HG03139 (cell line): ENCODE measurements around the gene FRMD5.

ENCODE experiments used
- ATAC-seq: cut with Tn5 transposase; IDR thresholded peaks from one replicate; pipeline ENCODE4 v1.9.1; 2021; ENCODE audit not compliant: unreplicated experiment

The FRMD5 gene

DNA sequence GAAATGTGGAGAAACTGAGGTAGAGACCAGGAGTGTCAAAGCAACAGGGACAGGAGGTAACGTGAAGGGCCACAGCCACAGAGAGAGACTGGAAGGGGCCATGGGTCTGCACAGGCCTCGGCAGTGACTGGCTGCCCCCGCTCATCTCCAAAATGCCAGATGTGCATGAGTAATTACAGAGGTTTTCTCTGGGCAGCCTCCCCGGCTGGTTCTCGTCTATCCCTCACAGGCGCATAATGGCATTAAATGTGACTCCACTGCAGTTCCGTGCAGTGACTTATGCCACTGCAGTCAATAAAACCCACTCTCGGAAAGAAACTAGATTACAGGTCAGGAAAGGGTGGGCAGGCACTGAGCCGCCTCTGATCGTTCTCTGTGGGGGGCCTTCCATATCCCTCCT lies 293.6 kb downstream of the FRMD5 start:
- ATAC-seq = no peak

DNA sequence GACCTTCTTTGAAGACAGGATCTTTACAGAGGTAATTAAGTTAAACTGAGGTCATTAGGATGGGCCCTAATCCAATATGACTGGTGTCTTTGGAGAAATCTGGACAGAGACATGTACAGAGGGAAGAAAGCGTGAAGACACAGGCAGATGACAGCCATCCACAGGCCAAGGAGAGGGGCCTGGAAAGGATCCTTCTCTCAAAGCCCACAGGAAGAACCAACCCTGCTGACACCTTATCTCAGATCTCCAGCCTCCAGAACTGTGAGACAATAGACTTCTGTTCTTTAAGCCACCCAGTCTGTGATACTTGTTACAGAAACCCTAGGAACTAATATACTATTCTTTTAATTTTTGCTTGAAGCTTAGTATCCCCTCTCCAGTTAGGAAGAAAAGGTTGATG lies 294.1 kb downstream of the FRMD5 start:
- ATAC-seq = no peak

DNA sequence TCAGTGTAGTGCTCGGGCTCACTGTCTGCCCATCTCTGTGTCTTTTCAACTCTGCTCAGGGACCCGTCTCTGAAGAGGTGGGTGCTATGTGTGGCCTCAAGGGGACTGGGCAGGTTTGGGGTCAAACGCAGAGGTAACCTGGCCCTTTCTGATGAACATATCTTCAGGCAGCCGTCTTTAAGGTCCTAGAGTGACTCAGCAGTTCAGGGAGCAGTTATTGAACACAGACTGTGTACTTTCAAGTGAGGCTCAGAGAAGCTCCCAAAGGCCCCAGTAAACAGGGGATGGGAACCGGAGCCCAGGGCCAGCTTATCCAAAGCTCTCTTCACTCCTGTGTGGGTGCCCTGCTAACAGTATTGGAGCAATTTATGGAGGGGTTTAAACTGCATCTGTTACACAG lies 295.1 kb downstream of the FRMD5 start:
- no peak for ATAC-seq

DNA sequence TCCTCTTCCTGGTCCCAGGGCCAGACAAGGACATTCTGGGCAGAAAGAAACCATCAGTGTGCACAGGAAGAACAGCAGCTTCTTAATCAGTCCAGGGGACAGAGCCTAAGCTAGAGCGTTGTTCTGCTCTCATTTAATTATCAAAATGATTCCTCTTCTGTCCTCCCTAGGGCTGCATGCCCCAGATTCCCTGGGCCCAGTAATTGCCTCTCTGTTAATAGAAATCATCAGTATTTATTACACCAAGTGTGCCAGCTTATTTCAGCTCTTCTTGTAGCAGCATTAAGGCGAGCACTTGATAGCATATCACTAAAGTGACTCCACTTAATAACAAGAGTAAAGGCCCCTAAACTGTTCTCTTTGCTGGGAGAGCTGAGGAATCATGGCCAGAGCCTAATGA lies 296.2 kb downstream of the FRMD5 start:
- no peak for ATAC-seq

DNA sequence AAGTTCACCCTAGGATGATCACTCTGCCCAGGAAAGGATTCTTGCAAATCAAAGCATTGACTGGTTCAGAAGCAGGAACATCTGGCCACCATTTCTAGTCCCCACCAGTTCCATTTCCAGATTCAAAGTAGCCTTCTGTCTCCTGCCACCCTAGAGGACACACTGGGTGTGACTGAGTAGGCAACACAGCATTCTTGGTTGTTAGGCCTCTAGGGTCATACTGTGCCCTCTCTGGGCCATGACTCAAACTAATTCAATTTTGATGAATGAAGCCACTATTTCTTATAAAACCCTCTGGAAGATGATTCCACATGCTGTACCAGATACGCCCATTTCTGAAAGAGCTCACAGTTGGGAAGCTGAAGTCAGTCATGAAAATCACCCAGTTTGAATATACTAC lies 298.5 kb downstream of the FRMD5 start:
- ATAC-seq = no peak

DNA sequence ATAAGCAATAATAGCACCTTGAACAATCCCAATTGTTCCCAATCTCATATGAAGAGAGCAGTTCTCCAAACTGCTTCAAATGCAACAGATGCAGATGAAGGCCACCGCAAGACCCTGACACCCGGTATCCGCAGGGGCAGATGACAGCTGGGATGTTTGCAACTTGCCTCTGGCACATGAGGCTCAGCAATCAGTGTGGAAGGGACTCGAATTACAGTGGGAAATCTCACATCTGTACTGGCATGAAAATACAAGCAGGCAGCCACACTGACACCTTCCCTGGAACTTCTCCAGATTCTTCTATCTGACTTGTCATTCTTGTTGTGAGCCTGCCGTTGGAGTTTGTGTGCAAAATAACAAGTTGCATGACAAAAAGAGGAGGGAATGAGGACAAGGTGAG lies 299.5 kb downstream of the FRMD5 start:
- no peak for ATAC-seq

DNA sequence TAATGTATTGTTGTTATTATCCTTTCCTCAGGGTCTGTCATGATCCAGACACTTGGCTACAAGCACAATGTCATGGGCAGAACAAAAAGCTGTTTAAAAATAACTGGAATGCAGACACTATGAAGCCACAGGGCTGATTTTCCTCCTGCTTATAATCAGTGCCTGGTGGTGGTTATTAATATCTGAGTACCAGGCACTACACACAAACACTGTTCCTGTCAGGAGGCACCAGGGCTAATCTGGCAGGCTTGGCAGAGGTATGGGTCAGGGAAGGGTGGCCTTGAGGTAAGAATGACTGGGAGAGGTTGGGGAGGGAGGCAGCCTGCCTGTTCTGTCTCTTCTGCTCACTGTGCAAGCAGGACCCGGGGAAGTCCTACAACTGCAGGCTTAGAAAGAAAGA lies 301.1 kb downstream of the FRMD5 start:
- ATAC-seq = no peak

DNA sequence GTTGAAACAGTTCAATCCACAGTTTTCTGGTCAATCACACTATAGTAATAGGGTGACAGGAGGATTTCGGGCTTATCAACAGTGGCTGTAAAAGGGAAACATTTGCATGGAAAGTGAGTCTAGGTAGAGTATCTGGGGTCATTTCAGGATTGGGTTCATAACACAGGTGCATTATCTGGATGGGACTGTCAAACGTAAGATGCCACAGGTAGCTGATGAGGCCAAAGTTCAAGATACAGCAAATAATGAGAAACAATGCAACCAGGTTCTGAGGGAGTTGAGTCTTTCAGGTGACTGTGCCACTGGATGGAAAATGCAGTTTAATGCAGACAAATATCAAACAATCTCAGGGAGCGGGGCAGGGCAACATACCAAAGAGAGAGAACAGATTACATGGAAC lies 306.0 kb downstream of the FRMD5 start:
- ATAC-seq = no peak

DNA sequence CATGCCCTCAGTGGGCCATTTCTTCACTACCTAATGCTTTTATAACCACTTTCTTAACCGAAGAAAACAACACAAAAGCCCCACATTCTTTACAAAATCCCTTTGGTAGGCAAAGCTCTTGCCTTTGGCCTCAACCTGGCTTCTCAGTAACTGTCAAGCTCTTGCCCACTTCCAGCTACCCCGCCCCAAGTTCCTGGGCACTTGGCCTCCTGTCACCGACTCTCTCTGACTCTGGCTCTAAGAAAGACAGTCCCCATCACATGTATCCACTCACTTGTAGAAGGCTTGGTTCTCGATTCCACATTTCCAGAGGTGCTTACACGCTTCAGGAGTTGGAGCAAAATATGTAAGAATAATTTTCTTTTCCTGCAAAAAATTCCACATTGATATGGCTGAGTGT lies 307.2 kb downstream of the FRMD5 start:
- no peak for ATAC-seq

DNA sequence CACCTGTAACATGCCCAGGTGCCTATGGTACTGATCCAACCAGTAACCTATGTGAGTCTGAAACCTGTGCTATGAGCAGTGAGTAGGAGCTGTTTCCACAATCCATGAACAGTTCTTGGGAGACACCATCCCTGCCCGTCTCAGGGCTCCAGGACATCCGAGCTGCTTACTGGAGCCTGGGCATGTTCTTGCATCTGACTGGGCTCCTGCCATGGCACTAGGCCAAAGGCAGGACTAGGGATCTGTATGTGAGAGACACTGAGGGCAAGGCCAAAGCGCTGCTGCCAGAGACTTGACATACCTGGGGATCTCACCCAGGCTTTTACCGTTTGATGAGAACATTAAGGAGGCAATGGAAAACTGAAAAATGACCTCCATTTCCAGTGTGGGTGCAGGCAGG lies 308.5 kb downstream of the FRMD5 start:
- no peak for ATAC-seq

DNA sequence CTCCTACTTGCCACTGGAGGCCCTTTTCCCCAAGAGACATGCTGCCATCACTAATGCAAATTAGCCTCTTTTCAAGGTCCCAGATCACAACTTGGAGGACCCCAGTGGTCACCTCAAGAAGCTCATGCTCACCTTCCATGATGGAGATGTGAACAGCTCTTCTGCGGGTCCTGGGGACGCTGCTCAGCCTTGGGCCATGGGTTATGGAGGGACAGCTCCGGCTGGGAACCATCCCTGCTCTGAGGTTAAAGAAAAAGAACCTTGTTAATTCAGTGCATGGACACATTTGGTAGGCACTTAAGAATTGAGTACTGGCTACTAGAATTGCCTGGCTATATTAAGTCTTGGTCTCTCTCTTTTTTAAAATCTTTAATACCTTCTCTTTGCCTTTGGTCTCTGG lies 311.5 kb downstream of the FRMD5 start:
- ATAC-seq = no peak

DNA sequence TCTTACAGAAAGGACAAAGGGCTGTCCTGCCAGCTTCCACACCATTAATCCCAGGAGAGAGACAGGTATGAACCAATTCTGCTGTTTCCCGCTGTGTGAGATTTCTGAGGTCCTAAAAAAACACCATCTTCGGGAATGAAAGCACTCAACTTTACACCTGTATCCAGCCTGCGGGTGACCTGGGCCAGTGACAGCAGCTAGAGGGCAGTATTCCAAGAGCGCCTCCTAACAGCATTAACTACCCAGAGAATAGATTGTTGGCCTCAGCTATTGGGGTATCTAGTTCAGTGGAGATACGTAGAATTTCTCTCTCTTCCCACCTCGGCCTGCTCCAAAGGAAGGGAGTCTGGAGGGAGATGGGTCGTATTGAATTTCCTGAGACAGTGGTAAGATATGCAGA lies 313.1 kb downstream of the FRMD5 start:
- ATAC-seq = no peak

DNA sequence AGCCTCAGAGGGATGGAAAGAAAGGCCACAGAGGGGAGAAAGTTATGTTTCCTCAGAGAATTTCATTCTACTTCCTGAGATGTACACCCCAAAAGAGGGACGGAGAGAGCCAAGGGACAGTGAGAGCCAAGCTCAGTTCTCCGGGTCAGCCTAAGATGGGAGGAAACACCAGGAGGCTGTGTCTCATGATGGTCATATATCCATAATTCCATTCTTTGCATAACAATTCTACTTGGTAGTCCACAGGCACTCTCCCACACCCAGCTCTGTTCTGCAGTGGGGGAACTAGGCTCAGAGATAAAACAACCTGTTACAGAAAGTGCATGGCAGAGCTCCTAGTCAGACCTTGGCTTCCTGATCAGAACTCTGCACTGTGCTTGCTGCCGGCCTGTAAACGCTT lies 313.8 kb downstream of the FRMD5 start:
- no peak for ATAC-seq

DNA sequence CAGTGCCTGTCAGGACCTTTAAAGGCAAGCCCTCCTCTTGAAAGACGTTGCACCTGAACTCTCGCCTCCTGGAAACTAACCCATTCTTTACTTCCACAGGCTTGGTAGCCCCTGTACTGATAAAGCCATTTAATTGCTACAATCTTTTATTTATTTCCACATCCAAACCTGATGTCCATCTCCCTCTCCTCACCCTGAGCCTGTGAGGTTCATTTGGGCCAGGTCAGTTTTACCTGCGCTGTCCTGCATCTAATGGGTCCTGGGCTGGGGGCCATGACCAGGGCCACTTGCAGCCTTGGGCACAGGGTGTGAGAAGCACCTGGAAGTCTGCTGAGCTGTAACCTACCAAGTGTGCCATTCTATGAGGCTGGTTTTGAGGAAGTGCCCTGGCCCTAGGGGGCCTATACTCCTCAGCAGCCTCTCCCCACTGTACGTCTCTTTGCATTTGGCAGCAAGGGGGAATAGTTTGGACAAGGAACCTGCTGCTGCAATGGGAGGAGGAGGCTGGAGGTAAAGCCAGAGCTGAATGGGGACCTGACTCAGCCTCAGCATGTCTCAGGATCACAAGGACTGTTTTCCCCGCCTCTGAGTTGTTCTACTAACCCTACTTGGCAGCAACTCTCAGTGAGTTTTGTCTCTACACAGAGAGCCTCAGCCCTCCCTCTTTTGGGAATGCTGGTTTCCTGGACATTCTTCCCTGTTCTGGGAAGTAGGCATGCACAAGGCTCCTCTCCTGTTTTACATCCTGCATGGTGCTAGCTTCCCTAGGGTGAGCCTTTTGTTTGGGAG lies 314.5 kb downstream of the FRMD5 start:
- ATAC-seq = no peak

DNA sequence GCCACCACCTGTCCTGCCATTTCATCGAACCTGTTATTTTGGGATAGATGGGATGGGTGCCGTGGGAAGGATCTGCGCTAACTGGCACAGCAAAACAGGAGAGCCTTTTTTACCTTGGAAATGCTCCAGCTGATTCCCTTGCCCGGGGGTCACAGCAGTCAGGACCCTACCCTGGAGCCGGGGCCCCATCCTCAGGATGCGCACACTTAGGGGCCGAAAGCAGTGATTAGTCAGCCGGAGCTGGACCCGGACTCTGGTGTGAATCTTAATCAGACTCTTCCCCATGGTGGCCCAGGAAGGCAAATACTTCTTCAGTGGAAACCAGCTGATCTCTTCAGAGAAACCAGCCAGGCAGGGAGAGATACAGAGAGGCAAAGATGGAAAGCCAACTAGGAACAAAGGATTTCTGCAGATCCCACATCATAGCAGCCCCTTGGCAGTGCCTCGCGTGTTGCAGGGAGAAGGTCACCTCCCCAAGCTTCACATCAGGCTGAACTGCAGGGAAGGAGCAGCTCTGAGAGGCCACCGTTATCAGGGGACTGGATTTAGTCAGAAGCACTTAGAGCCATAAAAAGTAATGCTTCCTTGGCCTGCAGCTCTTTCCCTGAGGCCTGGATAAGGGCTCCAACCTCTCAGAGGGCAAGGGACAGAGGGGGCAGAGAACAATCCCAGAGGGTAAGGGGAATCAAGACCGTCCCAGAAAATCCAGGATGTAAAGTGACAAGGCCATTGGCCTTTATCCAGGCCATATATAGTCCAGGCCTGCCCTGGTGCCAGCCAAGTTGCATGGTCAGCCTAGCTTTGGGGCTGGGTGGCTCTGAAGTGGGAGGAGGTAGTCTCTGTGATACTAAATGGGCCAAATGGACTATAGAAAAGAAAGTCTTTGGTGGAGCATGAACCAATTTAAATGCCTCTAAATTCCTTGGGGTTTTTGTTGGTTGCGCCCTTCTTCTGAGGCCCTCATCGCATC lies 315.4 kb downstream of the FRMD5 start:
- ATAC-seq = no peak

DNA sequence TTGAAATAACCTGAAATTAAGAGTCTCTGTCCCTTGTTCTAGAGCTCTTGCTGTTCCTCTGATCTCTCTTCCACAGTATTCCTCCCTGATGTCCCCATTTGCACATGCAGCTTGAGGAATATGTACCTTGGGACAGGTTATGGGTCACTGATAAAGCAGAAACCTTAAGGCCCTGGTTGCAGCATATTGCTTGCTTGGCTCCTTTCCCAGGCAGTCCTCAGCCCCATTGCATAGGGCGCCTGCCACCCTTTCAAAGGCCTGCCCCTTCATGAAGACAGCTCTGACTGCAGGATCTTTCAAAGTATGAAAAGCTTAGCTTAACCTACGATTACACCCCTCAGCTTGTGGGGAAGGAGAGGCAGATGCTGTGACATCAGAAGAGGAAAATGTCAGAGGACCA lies 316.6 kb downstream of the FRMD5 start:
- ATAC-seq = no peak

DNA sequence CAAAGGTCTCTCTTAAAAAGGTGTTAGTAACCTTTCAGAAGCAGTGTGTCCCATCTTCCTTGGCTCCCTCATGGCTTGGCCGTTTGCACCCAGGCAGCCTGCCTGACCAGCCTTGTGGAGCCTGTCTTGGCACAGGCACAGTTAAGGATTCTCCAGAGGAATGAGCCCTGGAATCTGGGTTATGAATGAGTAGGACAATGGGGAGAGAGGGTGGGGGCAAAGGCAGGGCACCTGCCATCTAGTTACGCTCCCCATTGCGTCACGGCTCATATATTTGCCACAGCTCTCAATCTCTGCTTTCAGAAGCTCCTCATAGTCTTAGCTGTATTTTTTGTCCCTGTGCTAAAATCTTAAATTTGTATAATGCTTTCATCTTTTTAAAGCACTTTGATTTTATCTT lies 317.7 kb downstream of the FRMD5 start:
- ATAC-seq = no peak

DNA sequence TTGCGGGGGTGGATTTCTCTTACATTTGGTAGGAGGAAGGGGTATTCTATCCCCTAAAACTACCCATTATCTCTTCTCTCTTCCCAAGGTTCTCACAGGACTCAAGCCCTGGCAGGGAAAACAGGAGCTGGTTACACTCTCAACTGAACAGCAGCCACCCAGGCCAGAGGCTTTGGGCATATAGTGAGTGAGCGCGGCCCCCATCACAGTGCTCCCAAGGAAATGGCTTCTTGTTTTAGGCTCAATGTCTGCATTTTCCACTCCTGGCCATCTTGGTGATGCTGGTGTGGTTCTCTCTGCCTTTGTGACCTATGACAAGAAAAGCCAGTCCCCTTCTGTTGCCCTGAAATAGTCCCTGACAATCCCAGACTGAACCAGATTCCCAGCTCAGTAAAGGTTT lies 318.2 kb downstream of the FRMD5 start:
- ATAC-seq = no peak

DNA sequence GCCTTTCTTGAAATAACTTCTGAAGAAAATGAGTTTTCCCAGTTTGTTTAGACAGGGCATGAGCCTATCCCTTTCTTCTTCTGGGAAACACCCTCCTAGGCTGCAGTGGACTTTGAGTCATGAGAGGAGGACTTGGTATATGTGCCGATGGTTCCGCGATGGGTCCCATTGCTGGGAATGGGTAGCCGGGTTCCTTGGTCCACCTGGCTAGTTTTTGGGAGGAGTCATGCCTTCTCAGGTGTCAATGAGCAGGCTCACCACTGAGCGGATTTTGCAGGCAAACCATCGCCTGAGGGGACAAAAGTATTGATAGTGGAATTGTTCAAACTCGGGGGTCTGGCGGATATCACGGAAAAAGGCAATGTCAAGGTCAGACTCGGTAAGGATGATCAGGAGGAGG lies 321.4 kb downstream of the FRMD5 start:
- ATAC-seq = no peak

DNA sequence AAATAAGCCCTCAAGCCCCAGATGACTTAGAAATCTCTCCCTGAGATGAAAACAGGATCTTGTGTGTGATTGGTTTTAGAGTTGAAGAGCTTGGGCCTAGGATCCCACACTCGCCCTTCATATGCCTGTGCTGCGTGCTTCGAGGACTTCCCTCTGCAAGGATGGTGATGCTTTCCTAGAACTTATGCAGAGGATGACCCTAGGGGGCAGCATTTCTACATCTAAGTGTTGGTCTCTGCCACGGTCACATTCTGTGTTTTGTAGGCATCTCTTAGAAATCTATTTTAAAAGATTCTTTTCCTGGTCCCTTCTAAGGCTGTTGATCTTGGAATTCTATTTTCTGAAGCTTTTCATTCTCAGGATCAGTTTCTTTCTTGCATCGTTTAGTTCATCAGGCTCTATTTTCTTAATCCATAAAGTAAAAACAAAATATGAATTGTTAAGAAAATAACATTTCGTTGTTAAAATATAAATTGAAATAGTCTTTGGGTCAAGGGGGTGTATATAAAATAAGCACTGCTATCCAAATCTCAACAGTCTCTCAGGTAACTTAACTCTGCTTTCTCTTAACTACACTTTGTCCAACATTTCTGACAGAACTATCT lies 322.6 kb downstream of the FRMD5 start:
- no peak for ATAC-seq

DNA sequence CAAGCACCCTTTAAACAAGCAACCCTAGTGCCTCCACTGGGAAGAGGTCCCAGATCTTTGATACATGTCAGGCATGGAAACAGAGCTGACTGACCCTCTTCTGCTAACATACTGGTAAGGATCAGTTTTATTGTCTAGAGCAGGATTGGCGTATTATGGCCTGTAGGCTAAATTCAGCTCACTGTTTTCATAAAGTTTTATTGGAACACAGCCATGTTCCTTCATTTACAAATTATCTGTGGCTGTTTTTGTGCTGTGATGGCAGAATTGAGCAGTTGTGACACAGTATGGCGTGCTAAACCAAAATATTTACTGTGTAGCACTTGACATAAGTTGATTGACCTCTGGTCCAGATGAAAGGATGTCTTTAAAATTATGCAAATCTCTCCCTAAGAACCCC lies 323.2 kb downstream of the FRMD5 start:
- ATAC-seq = no peak

DNA sequence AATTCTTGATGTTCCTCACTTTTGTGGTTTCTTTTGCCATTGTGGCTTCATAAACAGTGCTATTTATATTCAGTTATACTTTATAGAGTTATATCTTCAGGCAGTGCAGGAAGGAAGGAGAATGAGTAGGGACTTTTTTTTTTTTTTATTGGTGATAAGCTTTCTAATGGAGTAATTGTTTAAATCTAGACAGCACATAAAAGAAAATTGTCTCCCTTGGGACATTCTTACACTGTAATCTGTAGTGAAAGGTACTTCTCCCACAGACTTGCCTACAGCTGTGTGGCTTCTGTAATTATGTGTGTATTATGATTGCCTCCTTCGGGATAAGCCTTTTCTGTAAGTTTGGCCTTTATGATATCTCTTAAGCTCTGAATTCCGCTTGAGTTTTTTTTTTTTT lies 326.7 kb downstream of the FRMD5 start:
- no peak for ATAC-seq
